Measurements from ENCODE around the gene RNU6-9. TPM values are rescaled to one million over a fixed set of nuclear protein-coding genes. Genes with fewer than 3 reads are reported as not detected.

RNU6-9 gene
- total and polyA plus RNA-seq, 2 of the 13 experiments (the other 11 are each of a cell fraction or from before 2014, with no cell fraction given): under 0.01 TPM; not detected in 1

- 0 out of 2 replicates have a peak, but pooled peaks have one; percentile 34 for TF ChIP-seq PATZ1 (CRISPR knock-in tag; IDR thresholded peaks at IDR 0.05)
- no peak for TF ChIP-seq RARA (CRISPR knock-in tag; IDR thresholded peaks at IDR 0.05)
- TF ChIP-seq DMAP1 (CRISPR knock-in tag; IDR thresholded peaks at IDR 0.05): peak; percentile 6; the same call in 1 of the 2 replicates
- no peak for TF ChIP-seq PPARG (CRISPR knock-in tag; conservative IDR thresholded peaks at IDR 0.05)
- TF ChIP-seq PHF8 (CRISPR knock-in tag; IDR thresholded peaks at IDR 0.05): peak; percentile 9; the same call in 1 of the 2 replicates
- no peak for TF ChIP-seq ZNF574 (CRISPR knock-in tag; IDR thresholded peaks at IDR 0.05)
- no peak for TF ChIP-seq RFX1 (IDR thresholded peaks at IDR 0.05)
- no peak for TF ChIP-seq ZNF354B (CRISPR knock-in tag; IDR thresholded peaks at IDR 0.05)
- no peak for TF ChIP-seq ZNF251 (CRISPR knock-in tag; IDR thresholded peaks at IDR 0.05)
- TF ChIP-seq KAT7 (CRISPR knock-in tag; IDR thresholded peaks at IDR 0.05; ENCODE audit: borderline replicate concordance): no peak
- no peak for TF ChIP-seq SIX1 (CRISPR knock-in tag; IDR thresholded peaks at IDR 0.05; ENCODE audit: borderline replicate concordance)
- no peak for TF ChIP-seq ERF (CRISPR knock-in tag; IDR thresholded peaks at IDR 0.05)
- no peak for TF ChIP-seq RAD21 (CRISPR knock-in tag; IDR thresholded peaks at IDR 0.05)
- TF ChIP-seq HMGXB3 (CRISPR knock-in tag; IDR thresholded peaks at IDR 0.05; ENCODE audit: borderline replicate concordance): 0 out of 2 replicates have a peak, but pooled peaks have one; percentile 8
- 0 out of 2 replicates have a peak, but pooled peaks have one; percentile 17 for TF ChIP-seq KMT2B (CRISPR knock-in tag; IDR thresholded peaks at IDR 0.05)
- no peak for TF ChIP-seq SMARCE1 (IDR thresholded peaks at IDR 0.05; ENCODE audit: borderline replicate concordance)
- no peak for TF ChIP-seq HOXA5 (CRISPR knock-in tag; IDR thresholded peaks at IDR 0.05)
- 0 out of 2 replicates have a peak, but pooled peaks have one; percentile 25 for TF ChIP-seq ZNF672 (CRISPR knock-in tag; IDR thresholded peaks at IDR 0.05)
- TF ChIP-seq ZFP41 (CRISPR knock-in tag; IDR thresholded peaks at IDR 0.05; ENCODE audit: borderline replicate concordance): no peak
- no peak for TF ChIP-seq ZNF33B (CRISPR knock-in tag; IDR thresholded peaks at IDR 0.05)
Observed at GRCh38 chr19:912181-913079, 19.1 kb downstream of the RNU6-9 start (continued).

All from HepG2 (cell line).